Stimulated activated naive CD4-positive, alpha-beta T cell treated with Interleukin-2 at 50 U/mL for 16 hours (primary cell): ENCODE measurements around the gene ITGA4.
A peak's percentile ranks its signal among the peaks of the same experiment; 100 is the strongest.
"Not testable (repeated sequence)": the region's sequence is repeated elsewhere in the genome, so short reads cannot be mapped to it uniquely, and the experiment has no call there.

ENCODE experiments used
- DNase-seq: peaks from one replicate; lab custom pipeline; 2025; lab: John Stamatoyannopoulos, UW

The ITGA4 gene

DNA sequence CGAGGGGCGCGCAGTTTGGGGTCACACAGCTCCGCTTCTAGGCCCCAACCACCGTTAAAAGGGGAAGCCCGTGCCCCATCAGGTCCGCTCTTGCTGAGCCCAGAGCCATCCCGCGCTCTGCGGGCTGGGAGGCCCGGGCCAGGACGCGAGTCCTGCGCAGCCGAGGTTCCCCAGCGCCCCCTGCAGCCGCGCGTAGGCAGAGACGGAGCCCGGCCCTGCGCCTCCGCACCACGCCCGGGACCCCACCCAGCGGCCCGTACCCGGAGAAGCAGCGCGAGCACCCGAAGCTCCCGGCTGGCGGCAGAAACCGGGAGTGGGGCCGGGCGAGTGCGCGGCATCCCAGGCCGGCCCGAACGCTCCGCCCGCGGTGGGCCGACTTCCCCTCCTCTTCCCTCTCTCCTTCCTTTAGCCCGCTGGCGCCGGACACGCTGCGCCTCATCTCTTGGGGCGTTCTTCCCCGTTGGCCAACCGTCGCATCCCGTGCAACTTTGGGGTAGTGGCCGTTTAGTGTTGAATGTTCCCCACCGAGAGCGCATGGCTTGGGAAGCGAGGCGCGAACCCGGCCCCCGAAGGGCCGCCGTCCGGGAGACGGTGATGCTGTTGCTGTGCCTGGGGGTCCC is at the start of gene ITGA4:
Gene ITGA4, plus strand, starts transcription at position 266 of the 620 bp plus-strand sequence. Its CDS starts 269 bp downstream, at position 535.
- peak; percentile 80 for DNase-seq

DNA sequence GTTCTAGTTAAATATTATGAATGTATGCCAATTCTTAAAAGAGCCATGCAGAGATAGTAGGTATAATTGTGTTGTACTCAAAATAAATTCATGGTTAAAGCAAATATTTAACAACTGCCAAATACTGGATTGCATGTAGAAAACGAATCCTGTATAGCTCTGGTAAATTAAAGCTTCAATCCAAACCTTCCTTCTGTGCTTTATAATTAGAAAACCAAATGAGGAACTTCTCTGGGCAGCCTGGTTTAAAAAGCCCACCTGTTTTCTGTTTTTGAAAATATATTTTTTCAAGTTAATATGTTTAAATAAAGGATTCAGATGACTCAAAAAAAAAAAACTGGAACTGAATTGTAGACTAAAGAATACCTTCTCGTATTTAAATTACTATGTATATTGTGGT is 48.3 kb upstream of the ITGA4 start:
- DNase-seq, result no peak

- no peak for DNase-seq
Observed at GRCh38 chr2:181411105-181411849, 45.9 kb upstream of the ITGA4 start.

GRCh38 chr2:181419129-181419855 is 37.9 kb upstream of the ITGA4 start:
- DNase-seq, result no peak

- DNase-seq, result no peak
Observed at GRCh38 chr2:181420259-181421130, 36.7 kb upstream of the ITGA4 start.

DNA sequence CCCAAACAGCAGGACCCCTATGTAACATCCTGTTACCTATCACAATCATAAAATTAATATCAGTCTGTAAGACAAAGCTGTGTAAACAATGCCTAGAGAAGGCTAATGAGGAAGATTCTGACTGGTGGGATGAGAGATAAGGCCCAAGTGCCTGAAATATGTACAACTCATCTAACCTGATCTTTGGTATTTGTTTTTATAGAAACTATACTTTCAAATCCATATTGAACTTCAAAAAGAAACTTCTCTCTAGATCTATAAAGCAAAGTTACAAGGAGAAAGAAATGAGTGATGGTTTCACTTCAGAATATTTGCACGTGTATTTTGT is 36.1 kb upstream of the ITGA4 start:
- DNase-seq, result no peak

GRCh38 chr2:181421464-181421863 is 35.7 kb upstream of the ITGA4 start:
- no peak for DNase-seq

GRCh38 chr2:181426672-181427071 is 30.5 kb upstream of the ITGA4 start:
- no peak for DNase-seq

DNA sequence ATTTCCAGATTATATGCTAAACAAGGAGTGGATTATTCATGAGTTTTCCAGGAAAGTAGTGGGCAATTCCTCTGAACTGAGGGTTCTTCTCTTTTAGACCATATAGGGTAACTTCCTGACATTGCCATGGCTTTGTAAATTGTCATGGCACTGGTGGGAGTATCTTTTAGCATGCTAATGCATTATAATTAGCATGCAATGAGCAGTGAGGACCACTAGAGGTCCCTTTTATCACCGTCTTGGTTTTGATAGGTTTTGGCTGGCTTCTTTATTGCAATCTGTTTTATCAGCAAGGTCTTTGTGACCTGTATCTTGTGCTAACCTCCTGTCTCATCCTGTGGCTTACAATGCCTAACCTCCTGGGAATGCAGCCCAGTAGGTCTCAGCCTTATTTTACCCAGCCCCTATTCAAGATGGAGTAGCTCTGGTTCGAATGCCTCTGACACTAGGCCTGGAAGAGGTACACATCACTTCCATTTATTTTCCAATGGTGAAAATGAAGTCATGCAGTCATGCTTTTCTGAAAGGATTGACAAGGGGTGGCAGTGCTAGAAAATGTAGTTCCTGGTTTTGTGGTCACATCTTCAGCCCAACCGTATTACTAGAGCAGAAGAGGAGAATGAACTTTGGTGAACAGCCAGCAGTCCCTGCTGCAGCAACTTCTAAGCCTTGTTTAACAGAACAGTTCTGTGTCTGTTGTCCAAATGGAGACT is 26.6 kb upstream of the ITGA4 start:
- DNase-seq, result no peak

- no peak for DNase-seq
Observed at GRCh38 chr2:181431674-181432073, 25.5 kb upstream of the ITGA4 start.

DNA sequence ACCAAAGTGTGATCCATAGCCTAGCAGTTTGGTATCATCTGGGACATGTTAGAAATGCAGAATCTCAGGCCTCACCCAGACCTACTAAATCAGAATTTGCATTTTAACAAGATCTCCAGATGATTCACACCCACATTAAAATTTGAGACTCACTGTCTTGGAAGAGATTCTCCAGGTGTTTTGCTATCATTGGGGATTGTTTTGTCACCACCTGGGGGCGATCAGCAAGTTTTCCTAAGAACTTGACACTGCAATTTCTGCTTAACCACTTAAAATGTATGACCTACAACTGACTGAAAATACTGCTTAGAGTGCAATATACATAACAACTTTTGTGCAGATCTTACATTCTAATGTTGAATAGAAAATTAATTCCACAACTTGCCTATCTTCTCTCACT is 18.9 kb upstream of the ITGA4 start:
- DNase-seq, result no peak

- DNase-seq, result no peak
Observed at GRCh38 chr2:181440344-181440743, 16.8 kb upstream of the ITGA4 start.

- DNase-seq, result no peak
Observed at GRCh38 chr2:181440919-181441318, 16.3 kb upstream of the ITGA4 start.

GRCh38 chr2:181441670-181442069 is 15.5 kb upstream of the ITGA4 start:
- DNase-seq, result no peak

GRCh38 chr2:181444654-181445053 is 12.5 kb upstream of the ITGA4 start:
- DNase-seq, result no peak

- DNase-seq, result no peak
Observed at GRCh38 chr2:181446985-181447384, 10.2 kb upstream of the ITGA4 start.

- DNase-seq, result not testable (repeated sequence)
Observed at GRCh38 chr2:181449278-181449677, 7.9 kb upstream of the ITGA4 start.

DNA sequence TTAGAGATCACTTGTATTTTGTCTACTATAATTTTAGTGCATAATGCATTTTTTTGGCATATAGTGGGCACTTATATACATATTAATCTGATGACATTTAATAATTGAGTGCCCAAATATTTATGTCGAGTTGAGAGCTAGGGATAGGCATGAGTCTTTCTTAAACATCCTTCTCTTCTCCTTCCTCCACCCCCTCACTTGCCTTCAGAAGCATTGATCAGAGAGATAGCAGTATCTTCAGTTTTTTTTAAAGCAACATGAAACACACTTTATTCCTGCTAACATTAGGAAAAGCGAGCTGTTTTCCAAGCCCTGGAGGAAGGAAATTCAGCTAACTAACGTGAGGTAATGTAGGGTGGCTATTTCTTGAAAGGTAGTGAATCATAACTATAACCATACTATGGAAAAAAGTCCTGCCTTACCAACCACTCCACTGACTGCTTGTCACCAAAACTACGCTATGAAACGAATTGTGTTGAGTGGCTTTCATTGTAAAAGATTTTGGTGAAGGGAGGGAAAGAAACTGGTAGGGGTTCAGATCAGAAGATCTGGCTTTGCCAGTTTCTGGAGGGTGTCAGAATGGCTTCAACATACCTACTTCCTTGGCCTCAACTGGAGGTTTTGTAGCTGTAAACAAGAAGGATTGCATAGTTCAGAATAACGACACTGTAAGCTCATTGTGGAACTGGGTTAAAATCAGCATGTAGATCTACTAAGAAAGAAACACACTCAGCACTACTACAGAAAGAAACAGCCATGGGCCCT is 2.3 kb upstream of the ITGA4 start:
- no peak for DNase-seq

- DNase-seq, result peak; percentile 50
Observed at GRCh38 chr2:181456660-181457120, 496 bp upstream of the ITGA4 start.

GRCh38 chr2:181457741-181458425 is 697 bp downstream of the ITGA4 start:
- DNase-seq, result peak; percentile 66
